HFF-Myc (cell line): Measurements from ENCODE around the gene PRODH2.

Experiments used
- DNase-seq: peaks from one replicate; pipeline ENCODE4 v3.0.0-alpha.2; 2011; ENCODE audit warnings: low read depth; ENCODE audit errors: extremely low read depth
- H3K4me3 ChIP-seq: replicated peaks from 2 replicates; pipeline ENCODE4 v1.5.1; 2011; ENCODE audit warnings: low read depth, mild to moderate bottlenecking, control low read depth, low read length
- CTCF ChIP-seq: IDR thresholded peaks from 2 replicates; pipeline ENCODE4 v1.5.1; 2012; ENCODE audit warnings: mild to moderate bottlenecking, low read depth, low read length, control low read depth; ENCODE audit errors: missing control alignments

Gene PRODH2

GRCh38 chr19:35789195-35789977, 23.3 kb downstream of the PRODH2 start:
- no peak for DNase-seq
- TF ChIP-seq CTCF: no peak
- no peak overlapping the region for H3K4me3 ChIP-seq

DNA sequence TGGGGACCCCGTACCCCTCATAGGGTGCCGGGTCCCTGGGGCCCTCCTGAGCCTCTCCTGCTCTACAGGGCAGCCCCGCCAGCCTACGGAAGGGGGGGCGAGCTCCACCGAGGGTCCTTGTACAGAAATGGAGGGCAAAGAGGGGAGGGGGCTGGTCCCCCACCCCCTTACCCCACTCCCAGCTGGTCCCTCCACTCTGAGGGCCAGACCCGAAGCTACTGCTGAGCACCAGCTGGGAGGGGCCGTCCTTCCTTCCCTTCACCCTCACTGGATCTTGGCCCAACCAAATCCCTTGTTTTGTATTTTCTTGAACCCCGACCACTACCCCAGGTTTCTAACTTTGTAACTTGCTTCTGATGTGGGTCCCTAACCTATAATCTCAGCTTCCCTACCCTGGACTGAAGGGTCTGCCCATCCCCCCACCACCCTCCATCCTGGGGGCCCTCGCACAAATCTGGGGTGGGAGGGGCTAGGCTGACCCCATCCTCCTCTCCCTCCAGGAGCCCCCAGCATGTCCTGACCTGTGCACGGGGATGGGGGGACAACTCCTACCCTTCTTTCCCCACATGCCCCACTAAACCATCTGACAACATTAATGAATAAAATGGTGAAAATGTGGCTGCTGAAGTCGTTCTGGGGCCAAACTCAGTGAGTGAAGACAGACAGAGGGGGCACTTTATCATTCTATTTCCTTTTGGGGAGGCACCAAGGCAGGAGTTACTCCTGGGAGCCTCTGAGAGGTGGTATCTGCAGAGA, 24.3 kb downstream of the PRODH2 start:
- TF ChIP-seq CTCF: no peak
- no peak overlapping the region for H3K4me3 ChIP-seq
- no peak for DNase-seq

- H3K4me3 ChIP-seq: no peak overlapping the region
- DNase-seq: no peak
- TF ChIP-seq CTCF: no peak
Measured at GRCh38 chr19:35787227-35787799, 25.3 kb downstream of the PRODH2 start.

DNA sequence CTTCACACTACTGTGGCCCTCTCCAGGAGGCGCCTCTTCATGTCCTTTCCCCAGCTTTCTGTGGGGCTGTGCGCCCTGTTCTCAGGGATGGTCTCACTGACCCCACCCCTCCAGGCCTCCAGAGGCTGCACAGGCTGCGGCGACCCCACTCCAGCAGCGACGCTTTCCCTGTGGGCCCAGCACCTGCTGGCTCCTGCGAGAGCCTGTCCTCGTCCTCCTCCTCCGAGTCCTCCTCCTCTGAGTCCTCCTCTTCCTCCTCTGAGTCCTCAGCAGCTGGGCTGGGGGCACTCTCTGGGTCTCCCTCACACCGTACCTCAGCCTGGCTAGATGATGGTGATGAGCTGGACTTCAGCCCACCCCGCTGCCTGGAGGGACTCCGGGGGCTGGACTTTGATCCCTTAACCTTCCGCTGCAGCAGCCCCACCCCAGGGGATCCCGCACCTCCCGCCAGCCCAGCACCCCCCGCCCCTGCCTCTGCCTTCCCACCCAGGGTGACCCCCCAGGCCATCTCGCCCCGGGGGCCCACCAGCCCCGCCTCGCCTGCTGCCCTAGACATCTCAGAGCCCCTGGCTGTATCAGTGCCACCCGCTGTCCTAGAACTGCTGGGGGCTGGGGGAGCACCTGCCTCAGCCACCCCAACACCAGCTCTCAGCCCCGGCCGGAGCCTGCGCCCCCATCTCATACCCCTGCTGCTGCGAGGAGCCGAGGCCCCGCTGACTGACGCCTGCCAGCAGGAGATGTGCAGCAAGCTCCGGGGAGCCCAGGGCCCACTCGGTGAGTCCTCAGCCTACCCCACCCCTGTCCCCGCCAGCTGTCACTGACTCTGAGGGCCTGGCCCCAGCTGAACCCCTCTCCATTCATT, 26.1 kb downstream of the PRODH2 start:
- TF ChIP-seq CTCF: no peak
- no peak for DNase-seq
- no peak overlapping the region for H3K4me3 ChIP-seq

GRCh38 chr19:35785339-35785627, 27.4 kb downstream of the PRODH2 start:
- TF ChIP-seq CTCF: no peak
- no peak for DNase-seq
- H3K4me3 ChIP-seq: no peak overlapping the region

- no peak overlapping the region for H3K4me3 ChIP-seq
- TF ChIP-seq CTCF: no peak
- DNase-seq: no peak
Measured at GRCh38 chr19:35784503-35785338, 27.9 kb downstream of the PRODH2 start.
